GM06990 (cell line): Measurements from ENCODE around the gene AKAP9.
"Not testable (repeated sequence)": the region's sequence is repeated elsewhere in the genome, so short reads cannot be mapped to it uniquely, and the experiment has no call there.

Experiments used
- DNase-seq: peaks from one replicate; pipeline ENCODE4 v3.0.0-alpha.2; 2011; ENCODE audit not compliant: insufficient read length; ENCODE audit errors: extremely low read depth
- H3K27me3 ChIP-seq: replicated peaks from 2 replicates; pipeline ENCODE4 v1.6.0; 2011; ENCODE audit warnings: low read length; ENCODE audit not compliant: control insufficient read depth, insufficient read depth
- H3K36me3 ChIP-seq: 2 replicates; pipeline ENCODE4 v1.5.1; 2011; ENCODE audit warnings: low read length; ENCODE audit not compliant: control insufficient read depth, insufficient read depth
- H3K4me3 ChIP-seq: replicated peaks from 2 replicates; pipeline ENCODE4 v1.5.1; 2011; ENCODE audit warnings: low read depth, mild to moderate bottlenecking, control low read depth, low read length
- CTCF ChIP-seq: IDR thresholded peaks from 2 replicates; pipeline ENCODE4 v1.5.1; 2011; ENCODE audit warnings: low read length, control low read depth, mild to moderate bottlenecking, inconsistent platforms; ENCODE audit not compliant: insufficient read depth, poor library complexity, severe bottlenecking

AKAP9 gene

GRCh38 chr7:91959023-91959422, 18.4 kb downstream of the AKAP9 start:
- DNase-seq = no peak
- no peaks in the 10 kb centered on the region for H3K27me3 ChIP-seq
- no peak for TF ChIP-seq CTCF
- no peaks in the 10 kb centered on the region for H3K36me3 ChIP-seq
- no peak overlapping the region for H3K4me3 ChIP-seq

- no peaks in the 10 kb centered on the region for H3K36me3 ChIP-seq
- DNase-seq = no peak
- H3K27me3 ChIP-seq = no peaks in the 10 kb centered on the region
- H3K4me3 ChIP-seq = no peak overlapping the region
- TF ChIP-seq CTCF = no peak
Observed at GRCh38 chr7:91961816-91962215, 21.2 kb downstream of the AKAP9 start.

- Histone ChIP-seq H3K4me3 (no peak overlapping the region), H3K27me3 (no peaks in the 10 kb centered on the region), H3K36me3 (no peaks in the 10 kb centered on the region)
- no peak for TF ChIP-seq CTCF
- no peak for DNase-seq
Observed at GRCh38 chr7:91962419-91962818, 21.8 kb downstream of the AKAP9 start.

- not testable (repeated sequence) for DNase-seq, H3K36me3 ChIP-seq, H3K4me3 ChIP-seq, H3K27me3 ChIP-seq
Observed at GRCh38 chr7:91967513-91967912, 26.9 kb downstream of the AKAP9 start.

GRCh38 chr7:91973639-91974038, 33.0 kb downstream of the AKAP9 start:
- TF ChIP-seq CTCF = no peak
- H3K4me3 ChIP-seq = no peak overlapping the region
- no peak for DNase-seq
- H3K36me3 ChIP-seq = no peaks in the 10 kb centered on the region
- no peaks in the 10 kb centered on the region for H3K27me3 ChIP-seq

- Histone ChIP-seq H3K4me3 (no peak overlapping the region), H3K27me3 (no peaks in the 10 kb centered on the region), H3K36me3 (no peaks in the 10 kb centered on the region)
- TF ChIP-seq CTCF = no peak
- DNase-seq = no peak
Observed at GRCh38 chr7:91974066-91974465, 33.4 kb downstream of the AKAP9 start.
